ENCODE results near the gene SMIM32. TPM values are rescaled to one million over a fixed set of nuclear protein-coding genes. Genes with fewer than 3 reads are reported as not detected.

The SMIM32 gene
- total RNA-seq, 4 donors from 2014 or later = 5.8 to 18.4 (median 15.1) TPM

GRCh38 chr5:136145030-136145429, 47.9 kb downstream of the SMIM32 start:
- Histone ChIP-seq H3K4me3 (no peak overlapping the region), H3K27ac (no peak overlapping the region), H3K4me1 (peaks cover 0 to 5% (median 0%) of the 10 kb centered on the region in 4 donors), H3K9me3 (no peaks in the 10 kb centered on the region), H3K27me3 (no peaks in the 10 kb centered on the region), H3K36me3 (no peaks in the 10 kb centered on the region)
- TF ChIP-seq CTCF (IDR thresholded peaks at IDR 0.05) (no peak), POLR2A (IDR thresholded peaks at IDR 0.05) (no peak)
- DNase-seq = no peak

- H3K27ac ChIP-seq = no peak overlapping the region
- no peak overlapping the region for H3K4me3 ChIP-seq
- no peaks in the 10 kb centered on the region for H3K9me3 ChIP-seq
- H3K36me3 ChIP-seq = no peaks in the 10 kb centered on the region
- no peaks in the 10 kb centered on the region for H3K27me3 ChIP-seq
- no peak for DNase-seq
- peaks cover 0 to 11% (median 0%) of the 10 kb centered on the region in 4 donors for H3K4me1 ChIP-seq
- TF ChIP-seq POLR2A (IDR thresholded peaks at IDR 0.05) (no peak), CTCF (IDR thresholded peaks at IDR 0.05) (no peak)
Measured at GRCh38 chr5:136143763-136144162, 49.2 kb downstream of the SMIM32 start.

- Histone ChIP-seq H3K36me3 (no peaks in the 10 kb centered on the region), H3K4me1 (peaks cover 0 to 11% (median 0%) of the 10 kb centered on the region in 4 donors), H3K9me3 (no peaks in the 10 kb centered on the region), H3K27me3 (no peaks in the 10 kb centered on the region), H3K27ac (no peak overlapping the region), H3K4me3 (no peak overlapping the region)
- no peak for DNase-seq
- TF ChIP-seq POLR2A (IDR thresholded peaks at IDR 0.05) (no peak), CTCF (IDR thresholded peaks at IDR 0.05) (no peak)
Measured at GRCh38 chr5:136143312-136143711, 49.6 kb downstream of the SMIM32 start.

GRCh38 chr5:136141561-136141960, 51.4 kb downstream of the SMIM32 start:
- H3K27ac ChIP-seq = no peak overlapping the region
- H3K9me3 ChIP-seq = no peaks in the 10 kb centered on the region
- H3K4me3 ChIP-seq = no peak overlapping the region
- H3K27me3 ChIP-seq = no peaks in the 10 kb centered on the region
- H3K36me3 ChIP-seq = no peaks in the 10 kb centered on the region
- TF ChIP-seq CTCF (IDR thresholded peaks at IDR 0.05) (no peak), POLR2A (IDR thresholded peaks at IDR 0.05) (no peak)
- DNase-seq = no peak
- peaks cover 0 to 18% (median 0%) of the 10 kb centered on the region in 4 donors for H3K4me1 ChIP-seq

Other genes starting within 250 kb of the SMIM32 start
- gene LECT2, start 238.2 kb downstream of the SMIM32 start, total RNA-seq = not detected
- 10 to 100 TPM; 17.5 to 56.9 (median 26.3) TPM for gene TGFBI, start 164.2 kb downstream of the SMIM32 start, total RNA-seq
- gene SMAD5, start 60.3 kb downstream of the SMIM32 start, total RNA-seq = 10 to 100 TPM; 20.0 to 31.4 (median 23.7) TPM
- gene TRPC7, start 172.4 kb upstream of the SMIM32 start, total RNA-seq = not detected